Smooth muscle cell (in vitro differentiated cells): ENCODE results near the gene ARSB. TPM values are rescaled to one million over a fixed set of nuclear protein-coding genes. Genes with fewer than 3 reads are reported as not detected.
A peak's percentile ranks its signal among the peaks of the same experiment; 100 is the strongest.

Experiments
- DNase-seq: peaks from one replicate; lab custom pipeline; 2025; ENCODE audit not compliant: unreplicated experiment; lab: John Stamatoyannopoulos, UW
- H2AFZ ChIP-seq: fragments of 200-600 bp; sonication (generic); 2 replicates; pipeline ENCODE4 v1.6.0; 2016; ENCODE audit warnings: antibody characterized with exemption, low read depth, mild to moderate bottlenecking
- H3F3A ChIP-seq: fragments of 200-600 bp; sonication (generic); 2 replicates; pipeline ENCODE4 v1.6.0; 2017; ENCODE audit warnings: antibody characterized with exemption, low read depth
- H3K27ac ChIP-seq: fragments of 200-600 bp; sonication (generic); 2 replicates; pipeline ENCODE4 v1.5.1; 2016; ENCODE audit warnings: low read depth, mild to moderate bottlenecking
- H3K27me3 ChIP-seq: fragments of 200-600 bp; sonication (generic); 2 replicates; pipeline ENCODE4 v1.6.1; 2016; ENCODE audit warnings: low read depth, mild to moderate bottlenecking
- H3K36me3 ChIP-seq: fragments of 200-600 bp; sonication (generic); 2 replicates; pipeline ENCODE4 v1.5.1; 2016; ENCODE audit warnings: low read depth
- H3K4me1 ChIP-seq: fragments of 200-600 bp; sonication (generic); 2 replicates; pipeline ENCODE4 v1.5.1; 2016; ENCODE audit warnings: low read depth
- H3K4me2 ChIP-seq: fragments of 200-600 bp; sonication (generic); 2 replicates; pipeline ENCODE4 v1.6.0; 2016; ENCODE audit warnings: mild to moderate bottlenecking
- H3K4me3 ChIP-seq: fragments of 200-600 bp; sonication (generic); 2 replicates; pipeline ENCODE4 v1.5.1; 2016; ENCODE audit warnings: mild to moderate bottlenecking
- H3K79me2 ChIP-seq: fragments of 200-600 bp; sonication (generic); 2 replicates; pipeline ENCODE4 v1.6.0; 2016; ENCODE audit warnings: low read depth, mild to moderate bottlenecking
- H3K9ac ChIP-seq: fragments of 200-600 bp; sonication (generic); 2 replicates; pipeline ENCODE4 v1.6.0; 2016; ENCODE audit warnings: low read depth
- H3K9me3 ChIP-seq: fragments of 200-600 bp; sonication (generic); replicated peaks from 2 replicates; pipeline ENCODE4 v1.5.1; 2016; ENCODE audit warnings: low read depth
- H4K20me1 ChIP-seq: fragments of 200-600 bp; sonication (generic); 2 replicates; pipeline ENCODE4 v1.6.0; 2016; ENCODE audit warnings: low read depth
- WGBS: methylation state at CpG from one replicate; pipeline ENCODE4 v1.1.7; 2016; ENCODE audit warnings: low lambda C conversion rate; 5-methylcytosine and 5-hydroxymethylcytosine counted together
- polyA plus RNA-seq: library from polyadenylated mRNA; unstranded; fragments of >200 nt; fragmentation: Nextera tagmentation; extraction: Ambion mirVana; gene quantifications from 2 replicates; pipeline ENCODE4 v1.2.1, GENCODE V29; 2016
- total RNA-seq: library from RNA; depleted of rRNA; stranded (reverse); fragments of >200 nt; gene quantifications from 2 replicates; pipeline ENCODE4 v1.2.3, GENCODE V29; 2014
- TF ChIP-seq, protein P1 (sequence below): fragments of 200-600 bp; sonication (generic); IDR thresholded peaks from 2 replicates; pipeline ENCODE4 v1.5.1; 2017; ENCODE audit warnings: borderline replicate concordance, mild to moderate bottlenecking, antibody characterized with exemption; ENCODE audit not compliant: insufficient read depth, poor library complexity, severe bottlenecking

Gene ARSB
- total and polyA plus RNA-seq, 2 experiments from 2014 or later: 17.5 to 23.2 TPM

- Histone ChIP-seq H3K4me3 (no peak overlapping the region), H3K9ac (no peak overlapping the region), H3K27me3 (peaks cover 66% of the 10 kb centered on the region), H2AFZ (no peak overlapping the region), H4K20me1 (no peaks in the 10 kb centered on the region), H3F3A (no peaks in the 10 kb centered on the region), H3K9me3 (no peaks in the 10 kb centered on the region), H3K79me2 (no peaks in the 10 kb centered on the region), H3K36me3 (no peaks in the 10 kb centered on the region), H3K27ac (no peak overlapping the region), H3K4me2 (no peak overlapping the region), H3K4me1 (peaks cover 6% of the 10 kb centered on the region)
- TF ChIP-seq, protein P1, sequence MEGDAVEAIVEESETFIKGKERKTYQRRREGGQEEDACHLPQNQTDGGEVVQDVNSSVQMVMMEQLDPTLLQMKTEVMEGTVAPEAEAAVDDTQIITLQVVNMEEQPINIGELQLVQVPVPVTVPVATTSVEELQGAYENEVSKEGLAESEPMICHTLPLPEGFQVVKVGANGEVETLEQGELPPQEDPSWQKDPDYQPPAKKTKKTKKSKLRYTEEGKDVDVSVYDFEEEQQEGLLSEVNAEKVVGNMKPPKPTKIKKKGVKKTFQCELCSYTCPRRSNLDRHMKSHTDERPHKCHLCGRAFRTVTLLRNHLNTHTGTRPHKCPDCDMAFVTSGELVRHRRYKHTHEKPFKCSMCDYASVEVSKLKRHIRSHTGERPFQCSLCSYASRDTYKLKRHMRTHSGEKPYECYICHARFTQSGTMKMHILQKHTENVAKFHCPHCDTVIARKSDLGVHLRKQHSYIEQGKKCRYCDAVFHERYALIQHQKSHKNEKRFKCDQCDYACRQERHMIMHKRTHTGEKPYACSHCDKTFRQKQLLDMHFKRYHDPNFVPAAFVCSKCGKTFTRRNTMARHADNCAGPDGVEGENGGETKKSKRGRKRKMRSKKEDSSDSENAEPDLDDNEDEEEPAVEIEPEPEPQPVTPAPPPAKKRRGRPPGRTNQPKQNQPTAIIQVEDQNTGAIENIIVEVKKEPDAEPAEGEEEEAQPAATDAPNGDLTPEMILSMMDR: no peak
- 77% methylated on average over 1 of the region's 1 CpG for WGBS
- DNase-seq: no peak
Measured at GRCh38 chr5:79023348-79023747, 38.2 kb upstream of the ARSB start.

- Histone ChIP-seq H3K36me3 (no peaks in the 10 kb centered on the region), H3K4me2 (no peak overlapping the region), H3K9ac (no peak overlapping the region), H2AFZ (no peak overlapping the region), H3K27ac (no peak overlapping the region), H3F3A (no peaks in the 10 kb centered on the region), H3K4me3 (no peak overlapping the region), H4K20me1 (no peaks in the 10 kb centered on the region), H3K79me2 (no peaks in the 10 kb centered on the region), H3K27me3 (peaks cover 72% of the 10 kb centered on the region), H3K9me3 (no peaks in the 10 kb centered on the region), H3K4me1 (peaks cover 6% of the 10 kb centered on the region)
- TF ChIP-seq, protein P1: no peak
- DNase-seq: no peak
- WGBS: 82% methylated on average over 2 of the region's 2 CpGs
Measured at GRCh38 chr5:79022771-79023170, 37.7 kb upstream of the ARSB start.

DNA sequence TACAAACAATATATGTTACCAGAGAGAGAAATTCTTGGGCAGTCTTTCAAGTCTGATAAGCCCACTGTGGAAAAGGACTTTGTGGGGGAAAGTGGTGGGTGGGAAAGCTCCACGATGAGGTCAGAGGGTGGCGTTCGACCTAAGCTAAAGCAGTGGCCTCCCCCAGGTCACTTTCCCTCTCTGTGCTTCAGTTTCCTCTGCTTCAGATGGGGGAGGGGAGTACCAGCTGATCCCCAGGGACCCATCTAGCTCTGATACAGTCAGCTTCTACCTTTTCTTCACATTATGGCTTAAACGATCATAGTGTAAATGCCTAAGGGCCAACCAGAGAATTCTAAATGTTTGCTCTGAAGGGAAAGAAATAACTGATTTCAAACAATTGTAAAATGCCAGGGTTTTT, 36.6 kb upstream of the ARSB start:
- Histone ChIP-seq H3K27me3 (peaks cover 75% of the 10 kb centered on the region), H3K4me3 (no peak overlapping the region), H3K9me3 (no peaks in the 10 kb centered on the region), H3K27ac (no peak overlapping the region), H3K4me1 (peaks cover 6% of the 10 kb centered on the region), H3K79me2 (no peaks in the 10 kb centered on the region), H3K9ac (no peak overlapping the region), H3K4me2 (no peak overlapping the region), H2AFZ (no peak overlapping the region), H4K20me1 (no peaks in the 10 kb centered on the region), H3F3A (no peaks in the 10 kb centered on the region), H3K36me3 (no peaks in the 10 kb centered on the region)
- TF ChIP-seq, protein P1: no peak
- 52% methylated on average over 4 of the region's 4 CpGs for WGBS
- no peak for DNase-seq

GRCh38 chr5:79020861-79021561, 35.9 kb upstream of the ARSB start:
- Histone ChIP-seq H3K27ac (no peak overlapping the region), H4K20me1 (no peaks in the 10 kb centered on the region), H2AFZ (peak overlapping the region; percentile 58), H3K4me2 (peak overlapping the region; percentile 85), H3K36me3 (no peaks in the 10 kb centered on the region), H3K79me2 (no peaks in the 10 kb centered on the region), H3K27me3 (peaks cover 73% of the 10 kb centered on the region), H3F3A (no peaks in the 10 kb centered on the region), H3K9me3 (no peaks in the 10 kb centered on the region), H3K9ac (no peak overlapping the region), H3K4me1 (peaks cover 6% of the 10 kb centered on the region), H3K4me3 (peak overlapping the region; percentile 39)
- TF ChIP-seq, protein P1: peak; percentile 90
- DNase-seq: no peak
- WGBS: 27% methylated on average over 14 of the region's 14 CpGs
